ENCODE data around the gene CCNY.

CCNY gene

DNA sequence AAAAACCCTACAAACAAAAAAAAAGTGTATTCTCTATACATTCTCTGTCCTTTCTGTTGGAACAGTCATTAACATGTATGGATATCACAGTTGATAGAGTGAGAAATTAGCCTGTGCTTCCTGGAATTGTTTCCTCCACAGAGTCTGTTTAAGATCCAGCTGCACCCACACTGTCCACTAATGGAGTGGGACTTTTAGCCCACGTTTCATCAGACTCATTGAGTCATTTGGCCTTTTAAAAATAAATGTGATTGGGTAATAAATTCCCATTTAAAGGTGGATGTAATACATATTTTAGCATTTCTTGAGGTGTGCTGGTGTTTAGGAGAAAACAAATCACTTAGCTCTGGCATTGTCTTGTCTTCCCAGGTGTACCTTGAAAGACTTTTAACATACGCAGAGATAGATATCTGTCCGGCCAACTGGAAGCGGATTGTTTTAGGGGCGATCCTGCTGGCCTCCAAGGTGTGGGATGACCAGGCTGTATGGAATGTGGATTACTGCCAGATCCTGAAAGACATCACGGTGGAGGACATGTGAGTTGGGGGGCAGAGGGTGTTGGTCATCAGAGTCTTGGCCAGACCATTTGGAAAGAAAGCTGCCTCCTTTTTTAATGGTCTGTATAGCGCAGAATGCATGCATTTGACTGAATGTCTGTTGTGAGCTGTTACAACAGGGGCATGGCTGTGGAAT lies 216.5 kb downstream of the CCNY start:
- DNase-seq: no peak

- no peak for DNase-seq
These were observed 217.7 kb downstream of the CCNY start for GRCh38 chr10:35554036-35554435.

- DNase-seq: no peak
These were observed 218.2 kb downstream of the CCNY start for GRCh38 chr10:35554461-35555056.

- no peak for DNase-seq
These were observed 219.9 kb downstream of the CCNY start for GRCh38 chr10:35555962-35556930.

- no peak for DNase-seq
These were observed 222.0 kb downstream of the CCNY start for GRCh38 chr10:35558276-35558675.

DNA sequence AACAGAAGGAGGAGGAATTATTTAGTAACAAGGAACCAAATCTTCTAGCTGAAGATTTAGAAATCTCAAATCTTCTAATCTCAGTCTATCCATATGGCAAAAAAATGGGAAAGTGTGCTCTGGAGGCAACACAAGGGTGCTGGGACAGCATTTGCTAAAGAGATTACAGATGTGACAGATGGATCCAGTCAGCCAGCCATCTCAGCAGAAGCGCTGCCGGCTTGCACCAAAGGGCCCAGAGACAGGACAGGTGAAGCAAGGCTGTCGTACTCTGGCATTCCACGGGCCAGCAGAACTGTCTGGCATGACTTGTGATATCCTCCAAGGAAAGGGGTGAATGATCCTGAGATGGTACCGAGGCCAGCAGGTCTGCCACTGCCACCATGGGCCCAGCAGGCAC lies 223.1 kb downstream of the CCNY start:
- DNase-seq: no peak

DNA sequence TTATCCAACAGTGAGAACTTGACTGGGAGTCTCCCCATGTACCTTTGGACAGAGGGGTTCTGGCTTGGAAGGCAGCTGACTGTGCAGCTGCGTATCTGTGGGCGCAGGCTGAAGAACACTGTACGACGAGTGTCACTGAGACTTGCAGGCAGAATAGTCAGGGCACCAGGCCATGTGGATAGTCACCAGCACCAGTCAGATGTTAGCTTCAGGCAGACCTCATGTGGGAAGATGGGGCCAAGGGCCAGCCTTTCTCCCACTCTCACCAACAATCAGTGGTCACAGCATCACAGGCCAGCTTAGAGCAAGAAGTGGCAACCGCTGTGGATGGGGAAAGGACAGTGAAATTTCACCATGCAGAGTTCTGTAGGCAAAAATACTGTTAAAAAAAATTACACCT lies 225.4 kb downstream of the CCNY start:
- DNase-seq: peak in 39 of 56 donors; percentile 16 to 78 (median 42)

DNA sequence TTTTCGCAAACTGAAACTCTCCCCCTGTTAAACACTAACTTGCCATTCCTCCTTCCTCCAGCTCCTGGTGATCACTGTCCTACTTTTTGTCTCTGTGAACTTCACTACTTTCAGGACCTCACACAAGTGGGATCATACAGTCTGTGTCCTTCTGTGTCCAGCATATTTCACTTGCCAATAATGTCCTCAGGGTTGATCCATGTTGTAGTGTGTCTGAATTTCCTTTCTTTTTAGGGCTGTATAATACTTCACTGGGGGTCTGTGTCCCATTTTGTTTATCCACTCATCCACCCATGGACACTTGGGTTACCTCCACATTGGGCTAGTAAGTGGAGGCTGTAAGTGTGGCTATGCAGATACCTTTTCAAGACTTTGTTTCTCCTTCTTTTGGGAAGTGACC lies 226.1 kb downstream of the CCNY start:
- no peak for DNase-seq

DNA sequence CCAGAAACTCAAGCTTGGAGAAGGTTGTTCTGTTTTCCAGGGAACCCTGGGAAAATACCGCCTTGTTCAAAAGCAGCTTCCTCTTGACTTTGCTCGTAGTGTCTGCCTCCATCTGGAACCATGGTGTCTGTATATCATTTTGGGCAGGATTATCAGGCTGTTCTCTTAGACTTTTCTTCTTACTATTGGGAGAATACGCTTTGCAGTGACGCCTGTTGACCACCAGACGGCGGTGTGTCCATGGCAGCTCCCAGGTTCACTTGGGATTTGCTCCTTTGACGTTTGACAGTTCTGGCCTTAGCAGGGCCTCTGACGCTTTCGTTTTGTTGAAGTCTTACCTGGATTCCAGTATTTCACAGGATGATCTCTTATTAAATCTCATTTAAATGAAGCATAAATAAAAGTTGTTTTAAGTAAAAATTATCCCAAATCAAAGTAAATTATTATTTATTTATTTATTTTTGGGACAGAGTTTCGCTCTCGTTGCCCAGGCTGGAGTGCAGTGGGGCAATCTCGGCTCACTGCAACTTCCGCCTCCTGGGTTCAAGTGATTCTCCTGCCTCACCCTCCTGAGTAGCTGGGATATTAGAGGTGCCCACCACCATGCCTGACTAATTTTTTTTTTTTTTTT lies 227.1 kb downstream of the CCNY start:
- DNase-seq: peak in 17 of 56 donors; percentile 7 to 58 (median 25)

DNA sequence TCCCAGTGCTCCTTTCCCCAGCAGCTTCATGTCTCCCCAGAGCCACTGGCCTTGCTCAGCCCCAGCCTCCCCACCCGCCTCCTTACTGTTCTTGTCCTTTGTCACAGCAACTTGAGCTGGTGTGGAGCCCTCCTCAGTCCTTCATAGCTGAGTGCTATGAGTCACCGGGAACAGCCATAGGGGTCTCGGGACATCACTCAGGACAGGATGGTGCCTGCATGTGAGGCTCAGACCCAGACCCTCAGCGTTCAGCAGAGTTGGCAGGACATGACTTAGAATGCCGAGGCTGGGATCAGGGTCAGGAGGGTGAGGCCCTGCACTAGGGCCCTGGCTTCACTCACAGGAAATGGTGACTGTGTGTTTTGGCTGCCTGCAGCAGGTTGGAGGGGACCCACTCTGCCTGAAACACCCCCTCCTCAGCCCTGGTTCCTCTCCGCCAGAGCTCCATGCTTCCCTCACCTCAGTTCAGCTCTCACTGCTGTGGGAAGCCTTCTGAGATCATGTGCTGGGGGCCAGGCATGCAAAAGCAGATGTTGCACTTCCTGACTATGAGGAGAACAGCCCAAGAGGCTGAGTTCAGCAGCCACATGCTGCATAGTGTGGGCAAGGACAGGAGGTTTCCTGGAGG lies 228.1 kb downstream of the CCNY start:
- DNase-seq: peak in 16 of 56 donors; percentile 7 to 53 (median 19)

GRCh38 chr10:35565602-35566081 lies 229.3 kb downstream of the CCNY start:
- DNase-seq: peak in 27 of 56 donors; percentile 6 to 58 (median 28)

DNA sequence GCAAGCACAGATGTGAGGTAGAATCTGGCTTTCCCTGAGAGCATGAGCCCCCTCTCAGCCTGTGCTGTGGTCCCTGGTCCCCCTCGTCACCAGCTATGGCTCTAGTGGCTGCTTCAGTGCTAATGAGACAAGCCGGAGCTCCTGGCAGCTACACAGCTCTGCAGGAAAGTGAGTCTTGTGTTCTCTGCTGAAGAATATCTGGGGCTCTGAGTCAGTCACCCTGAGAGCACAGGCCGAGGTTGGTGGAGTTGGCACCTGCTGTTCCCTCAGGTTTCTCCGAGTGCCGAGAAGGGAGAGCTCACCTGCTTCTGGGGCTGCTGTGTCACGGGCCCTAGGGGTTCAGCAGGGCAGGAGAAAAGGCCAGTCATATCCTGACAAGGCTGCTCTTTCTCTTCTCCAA lies 231.6 kb downstream of the CCNY start:
- no peak for DNase-seq

DNA sequence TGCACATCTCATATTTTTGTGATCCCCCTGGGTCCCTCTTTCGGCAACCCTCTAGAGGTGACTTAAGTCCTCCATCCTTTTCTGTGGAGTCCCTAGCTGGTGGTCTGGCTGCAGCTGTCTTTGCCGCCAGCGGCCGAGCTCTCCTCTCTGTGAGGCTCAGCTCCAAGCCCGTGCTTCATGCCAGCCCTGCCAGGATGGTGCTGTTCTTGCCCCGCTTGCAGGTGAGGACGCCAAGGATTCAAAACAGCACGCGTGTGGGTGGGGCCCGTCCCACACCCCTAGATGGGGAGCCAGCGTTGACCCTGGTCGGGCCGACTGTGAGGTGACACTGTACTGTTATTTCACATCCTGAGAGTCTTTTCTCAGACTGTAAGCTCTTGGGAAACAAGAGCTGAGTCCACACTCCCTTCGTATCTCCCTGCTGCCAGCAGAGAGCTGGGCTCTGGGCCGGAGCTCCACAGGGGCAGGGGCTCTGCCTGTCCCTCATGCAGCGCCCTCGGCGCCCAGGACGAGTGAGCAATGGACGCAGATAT lies 232.2 kb downstream of the CCNY start:
- DNase-seq: no peak

DNA sequence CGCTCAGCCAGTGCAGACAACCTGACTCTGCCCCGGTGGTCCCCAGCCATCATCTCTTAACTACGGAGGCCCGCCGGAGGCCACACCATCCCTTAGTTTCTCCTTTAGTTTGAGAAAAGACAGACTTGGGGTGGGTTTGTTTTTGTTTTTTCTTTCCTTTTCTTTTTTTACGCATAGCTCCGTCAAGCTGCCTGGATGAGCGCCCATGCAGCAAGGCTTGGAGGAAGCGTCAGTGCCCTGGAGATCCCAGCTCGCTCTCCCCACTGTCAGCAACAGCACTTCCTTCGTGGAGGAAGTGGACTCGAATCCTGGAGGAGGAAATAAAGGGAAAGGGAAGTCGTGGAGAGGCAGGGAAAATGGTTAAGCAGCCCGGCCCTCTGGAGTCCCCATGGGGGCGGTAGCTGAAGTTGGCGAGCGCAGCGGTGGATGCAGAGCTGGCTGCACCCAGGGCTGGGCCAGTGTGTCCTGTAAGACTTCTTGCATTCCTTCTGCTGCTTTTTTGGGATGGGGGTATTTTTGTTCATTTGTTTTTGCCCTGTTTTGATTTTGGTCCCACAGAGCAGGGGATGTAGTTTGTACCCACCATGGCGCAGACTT lies 232.9 kb downstream of the CCNY start:
- DNase-seq: no peak

GRCh38 chr10:35569836-35570235 lies 233.5 kb downstream of the CCNY start:
- DNase-seq: no peak

DNA sequence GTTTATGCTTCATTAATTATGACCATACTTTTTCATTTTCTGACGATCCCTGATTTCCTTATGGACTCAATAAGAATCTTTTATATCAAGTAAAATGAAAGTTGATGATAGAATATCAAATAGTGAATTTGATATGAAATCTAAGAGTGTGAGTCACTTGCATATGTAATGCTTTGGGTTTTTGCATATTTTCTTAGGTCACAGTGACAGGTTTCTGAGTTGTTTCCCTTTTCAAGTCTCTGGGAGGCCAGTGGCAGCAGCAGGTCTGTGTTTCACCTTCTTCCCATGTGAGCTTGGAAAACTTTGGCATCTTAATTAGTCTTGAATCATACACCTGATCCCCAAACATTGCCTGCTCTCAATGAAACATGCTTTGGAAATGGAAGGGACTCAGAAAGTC lies 234.1 kb downstream of the CCNY start:
- DNase-seq: no peak

GRCh38 chr10:35572583-35572982 lies 236.3 kb downstream of the CCNY start:
- DNase-seq: no peak

- DNase-seq: no peak
These were observed 237.5 kb downstream of the CCNY start for GRCh38 chr10:35573796-35574195.

- DNase-seq: no peak
These were observed 238.6 kb downstream of the CCNY start for GRCh38 chr10:35574924-35575352.

- DNase-seq: no peak
These were observed 239.3 kb downstream of the CCNY start for GRCh38 chr10:35575640-35576039.

Measured in amygdala (tissue), 56 donors.